GM12892 (cell line): ENCODE results near the gene PNCK.

Experiments used
- DNase-seq: peaks from one replicate; pipeline ENCODE4 v3.0.0; 2011; ENCODE audit not compliant: insufficient read length
- FAIRE-seq: peaks from 2 replicates; lab custom pipeline; 2011; peaks lifted over from hg19 to GRCh38; lab: Jason Lieb, UNC
- POLR2A ChIP-seq: IDR thresholded peaks from 2 replicates; pipeline ENCODE4 v1.6.1; 2011; ENCODE audit warnings: low read depth, low read length, control low read depth
- POLR2AphosphoS5 ChIP-seq: IDR thresholded peaks from 2 replicates; pipeline ENCODE4 v1.6.1; 2011; ENCODE audit warnings: low read depth, low read length, control low read depth
- TAF1 ChIP-seq: IDR thresholded peaks from 2 replicates; pipeline ENCODE4 v1.6.1; 2011; ENCODE audit warnings: low read depth, mild to moderate bottlenecking, control low read depth, low read length, borderline replicate concordance

The PNCK gene

GRCh38 chrX:153659268-153659667 is 14.3 kb downstream of the PNCK start:
- TF ChIP-seq POLR2AphosphoS5 (no peak), TAF1 (no peak)
- no peak for DNase-seq
- no peak for FAIRE-seq

DNA sequence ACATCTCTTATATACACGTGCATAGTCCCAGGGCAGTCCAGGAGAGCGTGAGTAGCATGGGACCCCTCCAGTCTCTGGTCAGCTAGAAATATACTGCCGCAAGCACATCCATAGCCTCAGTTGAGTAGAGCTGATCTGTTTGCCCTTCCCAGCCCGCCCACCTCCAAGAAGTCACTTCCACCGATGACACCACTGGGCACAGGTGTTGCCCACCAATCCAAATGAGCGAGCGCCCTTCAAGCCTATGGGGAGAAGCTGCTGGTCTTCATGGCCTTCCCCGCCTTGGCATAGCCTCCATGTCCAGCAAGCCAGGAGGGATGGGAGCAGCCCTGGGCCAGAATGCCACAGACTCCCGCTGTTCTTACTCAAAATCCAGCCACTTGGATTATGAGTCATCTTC is 16.5 kb downstream of the PNCK start:
- DNase-seq (no peak), FAIRE-seq (no peak)
- TF ChIP-seq POLR2AphosphoS5 (no peak), TAF1 (no peak), POLR2A (no peak)

DNA sequence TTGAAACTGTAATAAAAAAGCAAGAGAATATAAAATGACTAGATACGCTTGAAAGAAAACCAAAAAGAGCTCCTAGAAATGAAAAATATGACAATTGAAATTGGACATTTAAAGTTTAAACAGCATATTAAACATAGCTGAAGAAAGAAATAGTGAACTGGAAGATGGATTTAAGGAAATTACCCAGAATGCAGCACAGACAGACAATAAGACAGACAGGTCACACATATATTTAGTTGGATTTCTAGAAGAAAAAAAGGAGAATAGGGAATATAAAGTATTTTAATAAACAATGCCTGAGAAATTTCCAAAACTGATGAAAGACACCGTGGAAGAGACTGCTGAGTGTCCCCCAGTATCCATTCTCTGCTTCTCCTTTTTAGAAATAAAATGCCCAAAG is 20.1 kb downstream of the PNCK start:
- no peak for FAIRE-seq

DNA sequence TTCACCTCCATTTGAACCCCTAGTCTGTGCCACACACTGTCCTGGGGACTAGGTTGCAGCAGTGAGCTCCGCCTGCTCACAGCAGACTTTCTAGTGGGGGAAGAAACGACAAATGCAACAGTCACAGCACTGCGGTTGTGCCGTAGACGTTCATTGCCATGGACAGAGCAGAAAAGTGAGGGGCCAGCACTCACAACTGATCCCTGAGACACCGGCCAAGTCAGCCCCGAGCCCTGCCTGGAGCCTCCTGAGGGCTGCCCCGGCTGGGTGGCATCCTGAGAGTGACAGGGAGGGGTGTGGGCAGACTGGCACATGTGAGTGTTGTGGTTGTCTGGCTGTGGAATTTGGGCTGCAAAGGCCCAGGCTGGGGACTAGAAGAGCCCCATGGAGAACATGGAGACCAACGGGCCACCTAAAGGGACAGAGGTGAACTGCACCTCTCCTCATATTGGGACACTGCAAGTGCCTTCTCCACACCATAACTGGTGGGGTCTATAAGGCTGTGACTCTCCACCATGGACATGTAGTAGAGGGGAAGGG is 22.0 kb downstream of the PNCK start:
- TF ChIP-seq POLR2AphosphoS5 (no peak), POLR2A (no peak), TAF1 (no peak)
- peak; percentile 31 for DNase-seq
- FAIRE-seq, result no peak

More for the DNA sequence above, 20.1 kb downstream of the PNCK start:
- DNase-seq, result no peak
- TF ChIP-seq TAF1 (no peak), POLR2AphosphoS5 (no peak)

DNA sequence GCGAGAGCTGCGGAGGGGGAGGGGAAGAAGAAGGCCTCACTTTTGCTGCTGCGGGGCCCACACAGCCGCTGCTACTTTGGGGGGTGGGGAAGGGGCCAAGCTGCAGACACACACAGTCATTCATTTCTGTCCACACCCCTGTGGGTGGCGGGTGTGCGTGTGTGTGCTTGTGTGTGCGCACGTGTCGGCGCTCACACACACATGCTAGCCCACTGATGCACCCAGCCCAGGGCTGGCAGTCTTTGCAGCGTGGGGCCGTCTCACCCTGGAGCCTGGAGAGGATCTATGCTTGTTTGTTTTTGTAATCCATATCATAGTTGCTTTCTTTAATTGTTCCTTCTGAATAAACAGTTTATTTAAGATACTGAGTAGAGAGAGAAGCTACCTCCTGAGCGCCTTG is 22.7 kb downstream of the PNCK start:
- TF ChIP-seq POLR2A (no peak), POLR2AphosphoS5 (no peak), TAF1 (no peak)
- DNase-seq, result no peak
- no peak for FAIRE-seq

DNA sequence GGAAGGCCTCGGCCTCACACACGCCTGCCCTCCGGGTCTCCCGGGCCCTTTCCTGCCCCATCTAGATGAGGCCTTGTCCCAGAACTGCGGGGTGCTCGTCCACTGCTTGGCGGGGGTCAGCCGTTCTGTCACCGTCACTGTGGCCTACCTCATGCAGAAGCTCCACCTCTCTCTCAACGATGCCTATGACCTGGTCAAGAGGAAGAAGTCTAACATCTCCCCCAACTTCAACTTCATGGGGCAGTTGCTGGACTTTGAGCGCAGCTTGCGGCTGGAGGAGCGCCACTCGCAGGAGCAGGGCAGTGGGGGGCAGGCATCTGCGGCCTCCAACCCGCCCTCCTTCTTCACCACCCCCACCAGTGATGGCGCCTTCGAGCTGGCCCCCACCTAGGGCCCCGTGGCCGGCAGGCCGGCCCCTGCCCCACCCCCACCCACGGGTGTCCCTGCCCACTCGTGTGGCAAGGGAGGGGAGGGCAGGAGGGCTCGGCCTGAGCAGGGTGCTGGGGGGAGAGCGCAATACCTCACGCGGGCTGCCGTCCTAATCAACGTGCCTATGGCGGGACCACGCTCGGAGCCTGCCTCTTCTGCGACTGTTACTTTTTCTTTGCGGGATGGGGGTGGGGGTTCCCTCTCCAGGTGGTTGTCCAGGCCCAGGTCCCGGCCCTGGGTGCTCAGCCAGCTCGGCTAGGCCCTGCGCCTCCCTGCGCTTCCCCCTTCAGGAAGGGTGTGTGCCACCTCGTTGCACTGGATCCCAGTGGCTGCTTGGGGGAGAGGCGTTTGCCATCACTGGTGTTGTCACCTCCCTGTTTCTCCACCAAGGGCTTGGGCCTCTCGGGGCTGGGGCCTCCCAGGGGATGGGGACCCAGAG is 23.5 kb downstream of the PNCK start:
- TF ChIP-seq POLR2A (no peak), POLR2AphosphoS5 (no peak), TAF1 (no peak)
- DNase-seq (peak; percentile 7), FAIRE-seq (no peak)

DNA sequence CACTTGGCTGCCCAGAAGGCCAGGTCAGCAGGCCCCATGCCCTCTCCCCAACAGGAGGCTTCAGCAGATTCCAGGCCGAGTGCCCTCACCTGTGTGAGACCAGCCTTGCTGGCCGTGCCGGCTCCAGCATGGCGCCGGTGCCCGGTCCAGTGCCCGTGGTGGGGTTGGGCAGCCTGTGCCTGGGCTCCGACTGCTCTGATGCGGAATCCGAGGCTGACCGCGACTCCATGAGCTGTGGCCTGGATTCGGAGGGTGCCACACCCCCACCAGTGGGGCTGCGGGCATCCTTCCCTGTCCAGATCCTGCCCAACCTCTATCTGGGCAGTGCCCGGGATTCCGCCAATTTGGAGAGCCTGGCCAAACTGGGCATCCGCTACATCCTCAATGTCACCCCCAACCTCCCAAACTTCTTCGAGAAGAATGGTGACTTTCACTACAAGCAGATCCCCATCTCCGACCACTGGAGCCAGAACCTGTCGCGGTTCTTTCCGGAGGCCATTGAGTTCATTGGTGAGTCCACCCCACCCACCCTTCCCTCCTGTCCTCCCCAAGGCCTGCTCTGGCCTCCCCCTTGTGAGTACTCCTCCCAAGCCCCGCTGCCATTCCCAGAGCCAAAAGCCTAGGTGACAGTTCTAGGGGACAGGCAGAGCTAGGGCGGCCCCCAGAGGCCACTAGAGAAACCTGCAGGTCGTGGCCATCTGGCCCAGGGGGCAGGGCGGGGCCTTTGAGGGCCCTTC is 24.3 kb downstream of the PNCK start:
- FAIRE-seq, result no peak
- DNase-seq, result peak; percentile 69
- TF ChIP-seq TAF1 (no peak), POLR2A (no peak), POLR2AphosphoS5 (no peak)

GRCh38 chrX:153648358-153649177 is 25.0 kb downstream of the PNCK start:
- FAIRE-seq (no peak), DNase-seq (peak; percentile 26)
- TF ChIP-seq TAF1 (no peak), POLR2AphosphoS5 (no peak), POLR2A (no peak)

GRCh38 chrX:153647461-153648357 is 25.9 kb downstream of the PNCK start:
- TF ChIP-seq TAF1 (no peak), POLR2A (no peak), POLR2AphosphoS5 (no peak)
- DNase-seq (peak; percentile 14), FAIRE-seq (no peak)

DNA sequence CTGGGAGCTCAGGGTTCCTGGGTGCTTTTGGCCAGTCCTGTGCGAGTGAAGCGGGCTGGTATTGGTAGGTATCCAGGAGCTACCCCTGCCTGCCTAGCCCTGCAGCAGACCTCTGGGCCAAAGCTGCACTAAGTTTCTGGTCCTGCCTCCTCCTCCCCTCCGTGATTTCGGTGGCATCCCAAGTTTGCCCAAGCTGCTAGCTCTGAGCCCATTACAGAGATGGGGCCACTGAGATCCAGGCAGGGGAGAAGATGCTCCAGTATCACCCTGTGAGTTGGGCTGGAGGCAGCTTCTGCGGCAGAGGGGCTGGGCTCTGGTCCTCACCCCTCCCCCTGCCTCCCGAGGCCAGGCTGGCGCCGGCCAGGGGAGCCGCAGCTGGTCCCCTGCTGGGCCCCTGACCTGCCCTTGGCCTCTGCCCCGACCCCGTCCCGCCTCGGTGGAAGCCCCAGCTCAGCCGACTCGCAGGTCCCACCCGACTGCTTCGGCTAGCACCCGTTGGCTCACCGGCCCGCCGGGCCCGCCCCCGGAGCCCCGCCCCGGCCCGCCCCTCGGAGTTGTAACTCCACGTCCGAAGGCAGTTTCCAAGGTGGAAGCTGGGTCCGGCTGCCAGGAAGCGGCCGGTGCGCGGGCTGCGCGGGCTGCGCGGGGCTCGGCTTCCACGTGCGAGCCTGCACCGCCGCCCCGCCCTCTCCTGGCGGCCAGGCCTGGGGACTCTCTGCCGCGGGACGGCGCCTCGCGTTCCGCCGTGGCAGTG is 26.8 kb downstream of the PNCK start, which contains the start of gene DUSP9:
Gene DUSP9 (plus strand): TSS at position 584 of the 754 bp plus-strand sequence. CDS start 751 bp downstream, outside the sequence.
- DNase-seq, result peak; percentile 27
- FAIRE-seq, result no peak
- TF ChIP-seq POLR2AphosphoS5 (no peak), TAF1 (no peak)
